ENCODE measurements around the gene SFT2D1.

The SFT2D1 gene

GRCh38 chr6:166343150-166343487, 774 bp upstream of the SFT2D1 start:
- H3K9ac ChIP-seq = peak overlapping the region; percentile 75
- H3K27me3 ChIP-seq (ENCODE audit: control insufficient read depth, insufficient read depth, low read length) = no peaks in the 10 kb centered on the region
- H3K4me2 ChIP-seq (ENCODE audit: low read length) = peak overlapping the region; percentile 76
- H3K4me3 ChIP-seq (ENCODE audit: low read depth, low read length) = peak overlapping the region; percentile 90
- H3K4me1 ChIP-seq = peaks cover 8% of the 10 kb centered on the region
- no peaks in the 10 kb centered on the region for H3K36me3 ChIP-seq (ENCODE audit: control insufficient read depth, insufficient read depth, low read length)
- H3K79me2 ChIP-seq = peaks cover 25% of the 10 kb centered on the region
- no peaks in the 10 kb centered on the region for H3K9me3 ChIP-seq (ENCODE audit: control insufficient read depth, low read length)
- H3K27ac ChIP-seq = peak overlapping the region; percentile 58
- TF ChIP-seq CTCF (IDR thresholded peaks at IDR 0.05) = no peak
- H2AFZ ChIP-seq = peak overlapping the region; percentile 94

GRCh38 chr6:166341977-166342348, 382 bp downstream of the SFT2D1 start:
- H3K4me1 ChIP-seq = peaks cover 8% of the 10 kb centered on the region
- H2AFZ ChIP-seq = peak overlapping the region; percentile 94
- peak overlapping the region; percentile 75 for H3K9ac ChIP-seq
- peaks cover 27% of the 10 kb centered on the region for H3K79me2 ChIP-seq
- TF ChIP-seq CTCF (IDR thresholded peaks at IDR 0.05) = no peak
- no peaks in the 10 kb centered on the region for H3K9me3 ChIP-seq (ENCODE audit: control insufficient read depth, low read length)
- H3K27ac ChIP-seq = peak overlapping the region; percentile 58
- no peaks in the 10 kb centered on the region for H3K27me3 ChIP-seq (ENCODE audit: control insufficient read depth, insufficient read depth, low read length)
- peak overlapping the region; percentile 90 for H3K4me3 ChIP-seq (ENCODE audit: low read depth, low read length)
- H3K4me2 ChIP-seq (ENCODE audit: low read length) = peak overlapping the region; percentile 76
- H3K36me3 ChIP-seq (ENCODE audit: control insufficient read depth, insufficient read depth, low read length) = no peaks in the 10 kb centered on the region

GRCh38 chr6:166341464-166341863, 881 bp downstream of the SFT2D1 start:
- H3K4me3 ChIP-seq (ENCODE audit: low read depth, low read length) = peak overlapping the region; percentile 90
- H3K9me3 ChIP-seq (ENCODE audit: control insufficient read depth, low read length) = no peaks in the 10 kb centered on the region
- H3K4me1 ChIP-seq = peaks cover 8% of the 10 kb centered on the region
- H3K9ac ChIP-seq = no peak overlapping the region
- H2AFZ ChIP-seq = no peak overlapping the region
- TF ChIP-seq CTCF (IDR thresholded peaks at IDR 0.05) = no peak
- H3K79me2 ChIP-seq = peaks cover 27% of the 10 kb centered on the region
- H3K27ac ChIP-seq = peak overlapping the region; percentile 58
- peak overlapping the region; percentile 76 for H3K4me2 ChIP-seq (ENCODE audit: low read length)
- H3K36me3 ChIP-seq (ENCODE audit: control insufficient read depth, insufficient read depth, low read length) = no peaks in the 10 kb centered on the region
- H3K27me3 ChIP-seq (ENCODE audit: control insufficient read depth, insufficient read depth, low read length) = no peaks in the 10 kb centered on the region

- H3K79me2 ChIP-seq = peaks cover 32% of the 10 kb centered on the region
- H3K9me3 ChIP-seq (ENCODE audit: control insufficient read depth, low read length) = no peaks in the 10 kb centered on the region
- no peak overlapping the region for H3K4me2 ChIP-seq (ENCODE audit: low read length)
- no peaks in the 10 kb centered on the region for H3K36me3 ChIP-seq (ENCODE audit: control insufficient read depth, insufficient read depth, low read length)
- H3K27me3 ChIP-seq (ENCODE audit: control insufficient read depth, insufficient read depth, low read length) = no peaks in the 10 kb centered on the region
- no peak overlapping the region for H3K27ac ChIP-seq
- no peak overlapping the region for H3K9ac ChIP-seq
- H2AFZ ChIP-seq = no peak overlapping the region
- no peak for TF ChIP-seq CTCF (IDR thresholded peaks at IDR 0.05)
- H3K4me1 ChIP-seq = peaks cover 11% of the 10 kb centered on the region
- no peak overlapping the region for H3K4me3 ChIP-seq (ENCODE audit: low read depth, low read length)
Measured at GRCh38 chr6:166338854-166339253, 3.5 kb downstream of the SFT2D1 start.

GRCh38 chr6:166336847-166337246, 5.5 kb downstream of the SFT2D1 start:
- Histone ChIP-seq H3K27ac (no peak overlapping the region), H3K4me3 (ENCODE audit: low read depth, low read length) (no peak overlapping the region), H3K9ac (no peak overlapping the region), H3K9me3 (ENCODE audit: control insufficient read depth, low read length) (no peaks in the 10 kb centered on the region), H3K4me1 (peaks cover 8% of the 10 kb centered on the region), H2AFZ (no peak overlapping the region), H3K36me3 (ENCODE audit: control insufficient read depth, insufficient read depth, low read length) (no peaks in the 10 kb centered on the region), H3K4me2 (ENCODE audit: low read length) (no peak overlapping the region), H3K79me2 (peaks cover 25% of the 10 kb centered on the region), H3K27me3 (ENCODE audit: control insufficient read depth, insufficient read depth, low read length) (no peaks in the 10 kb centered on the region)
- no peak for TF ChIP-seq CTCF (IDR thresholded peaks at IDR 0.05)

Measured in parathyroid adenoma (tissue), 2 donors.